Measurements from ENCODE around the gene KDM2A.
"Not testable (repeated sequence)": the region's sequence is repeated elsewhere in the genome, so short reads cannot be mapped to it uniquely, and the experiment has no call there.

The KDM2A gene

DNA sequence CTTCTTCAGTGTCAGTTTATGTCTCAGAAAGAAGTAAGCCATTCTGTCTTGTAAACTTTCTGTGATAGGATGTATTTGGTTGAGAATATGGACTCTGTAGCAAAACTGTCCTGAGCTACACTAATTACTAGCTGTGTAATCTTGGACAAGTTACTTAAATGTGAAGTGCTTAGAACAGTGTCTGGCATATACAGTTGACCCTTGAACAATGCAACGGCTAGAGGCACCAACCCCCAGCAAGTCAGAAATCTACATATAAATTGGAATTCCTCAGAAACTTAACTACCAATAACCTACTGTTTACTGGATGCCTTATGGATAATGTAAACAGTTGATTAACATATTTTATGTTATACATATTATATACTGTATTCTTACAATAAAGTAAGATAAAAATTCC lies 78.5 kb downstream of the KDM2A start:
- Histone ChIP-seq H4K91ac (ENCODE audit: low read depth, low read length, poor library complexity) (no peak overlapping the region), H3K23ac (ENCODE audit: low read depth, low read length, poor library complexity) (no peak overlapping the region), H2BK12ac (ENCODE audit: low read length) (no peak overlapping the region), H3K4ac (ENCODE audit: low read length) (no peak overlapping the region), H3K79me1 (ENCODE audit: low read depth, low read length) (no peaks in the 10 kb centered on the region), H3K4me1 (ENCODE audit: control insufficient read depth in 2 of 2, insufficient read depth in 1 of 2, low read depth in 1 of 2, low read length in 2 of 2) (no peaks in the 10 kb centered on the region), H3K27me3 (ENCODE audit: control insufficient read depth in 3 of 3, insufficient read depth in 3 of 3, low read depth in 1 of 3, low read length in 3 of 3) (no peaks in the 10 kb centered on the region), H3K4me3 (ENCODE audit: low read length in 2 of 2) (no peak overlapping the region), H3K14ac (ENCODE audit: low read length) (no peak overlapping the region), H3K4me2 (ENCODE audit: insufficient read depth, low read length, poor library complexity, severe bottlenecking) (no peak overlapping the region), H2AK5ac (ENCODE audit: low read depth, low read length) (no peak overlapping the region), H3K18ac (ENCODE audit: low read length) (no peak overlapping the region), H3K9me3 (replicated peaks in 1 of 2; ENCODE audit: control insufficient read depth in 2 of 2, insufficient read depth in 1 of 2, low read depth in 1 of 2, low read length in 2 of 2) (no peaks in the 10 kb centered on the region), H2BK15ac (ENCODE audit: low read length) (no peak overlapping the region), H3K36me3 (replicated peaks in 1 of 2; ENCODE audit: control insufficient read depth in 2 of 2, insufficient read depth in 2 of 2, low read length in 2 of 2) (peaks cover 8 to 67% of the 10 kb centered on the region in 2 donors), H2BK120ac (ENCODE audit: low read depth, low read length) (no peak overlapping the region), H3K27ac (replicated peaks; ENCODE audit: low read length) (no peak overlapping the region), H3K9ac (ENCODE audit: low read depth, low read length, poor library complexity) (no peak overlapping the region), H2AFZ (ENCODE audit: low read length) (no peak overlapping the region), H4K8ac (ENCODE audit: low read depth, low read length) (no peak overlapping the region), H2BK5ac (ENCODE audit: low read length) (no peak overlapping the region)
- no peak for DNase-seq (ENCODE audit: low spot score)
- WGBS, 2 donors (ENCODE audit: extremely low coverage in 2 of 2, insufficient read length in 2 of 2, insufficient replicate concordance in 1 of 2) = no CpG with 5 or more reads among the region's 1 CpG

GRCh38 chr11:67198781-67199180 lies 79.7 kb downstream of the KDM2A start:
- H4K91ac ChIP-seq (ENCODE audit: low read depth, low read length, poor library complexity); H2AK5ac ChIP-seq (ENCODE audit: low read depth, low read length); DNase-seq (ENCODE audit: low spot score); H3K9me3 ChIP-seq (replicated peaks in 1 of 2; ENCODE audit: control insufficient read depth in 2 of 2, insufficient read depth in 1 of 2, low read depth in 1 of 2, low read length in 2 of 2); H3K79me1 ChIP-seq (ENCODE audit: low read depth, low read length); H3K27me3 ChIP-seq (ENCODE audit: control insufficient read depth in 3 of 3, insufficient read depth in 3 of 3, low read depth in 1 of 3, low read length in 3 of 3); H3K4me3 ChIP-seq (ENCODE audit: low read length in 2 of 2); H2BK120ac ChIP-seq (ENCODE audit: low read depth, low read length); H2BK5ac ChIP-seq (ENCODE audit: low read length); H3K4ac ChIP-seq (ENCODE audit: low read length); H3K4me1 ChIP-seq (ENCODE audit: control insufficient read depth in 2 of 2, insufficient read depth in 1 of 2, low read depth in 1 of 2, low read length in 2 of 2); H2BK12ac ChIP-seq (ENCODE audit: low read length); H3K23ac ChIP-seq (ENCODE audit: low read depth, low read length, poor library complexity); H4K8ac ChIP-seq (ENCODE audit: low read depth, low read length); H3K14ac ChIP-seq (ENCODE audit: low read length); H2AFZ ChIP-seq (ENCODE audit: low read length); H3K27ac ChIP-seq (replicated peaks; ENCODE audit: low read length); H3K4me2 ChIP-seq (ENCODE audit: insufficient read depth, low read length, poor library complexity, severe bottlenecking); H2BK15ac ChIP-seq (ENCODE audit: low read length); H3K9ac ChIP-seq (ENCODE audit: low read depth, low read length, poor library complexity); H3K18ac ChIP-seq (ENCODE audit: low read length): not testable (repeated sequence)
- H3K36me3 ChIP-seq (replicated peaks in 1 of 2; ENCODE audit: control insufficient read depth in 2 of 2, insufficient read depth in 2 of 2, low read length in 2 of 2) = peaks cover 6 to 60% of the 10 kb centered on the region in 2 donors
- no CpG with 5 or more reads among the region's 3 CpGs for WGBS, 2 donors (ENCODE audit: extremely low coverage in 2 of 2, insufficient read length in 2 of 2, insufficient replicate concordance in 1 of 2)

GRCh38 chr11:67199751-67200150 lies 80.7 kb downstream of the KDM2A start:
- Histone ChIP-seq H3K23ac (ENCODE audit: low read depth, low read length, poor library complexity) (no peak overlapping the region), H2BK120ac (ENCODE audit: low read depth, low read length) (no peak overlapping the region), H3K27ac (replicated peaks; ENCODE audit: low read length) (no peak overlapping the region), H2AFZ (ENCODE audit: low read length) (no peak overlapping the region), H3K4me1 (ENCODE audit: control insufficient read depth in 2 of 2, insufficient read depth in 1 of 2, low read depth in 1 of 2, low read length in 2 of 2) (no peaks in the 10 kb centered on the region), H3K4ac (ENCODE audit: low read length) (no peak overlapping the region), H2AK5ac (ENCODE audit: low read depth, low read length) (no peak overlapping the region), H4K91ac (ENCODE audit: low read depth, low read length, poor library complexity) (no peak overlapping the region), H3K27me3 (ENCODE audit: control insufficient read depth in 3 of 3, insufficient read depth in 3 of 3, low read depth in 1 of 3, low read length in 3 of 3) (no peaks in the 10 kb centered on the region), H3K4me2 (ENCODE audit: insufficient read depth, low read length, poor library complexity, severe bottlenecking) (no peak overlapping the region), H2BK5ac (ENCODE audit: low read length) (no peak overlapping the region), H3K18ac (ENCODE audit: low read length) (no peak overlapping the region), H4K8ac (ENCODE audit: low read depth, low read length) (no peak overlapping the region), H2BK12ac (ENCODE audit: low read length) (no peak overlapping the region), H3K36me3 (replicated peaks in 1 of 2; ENCODE audit: control insufficient read depth in 2 of 2, insufficient read depth in 2 of 2, low read length in 2 of 2) (peaks cover 6 to 55% of the 10 kb centered on the region in 2 donors), H3K79me1 (ENCODE audit: low read depth, low read length) (no peaks in the 10 kb centered on the region), H3K9ac (ENCODE audit: low read depth, low read length, poor library complexity) (no peak overlapping the region), H2BK15ac (ENCODE audit: low read length) (no peak overlapping the region), H3K14ac (ENCODE audit: low read length) (no peak overlapping the region), H3K4me3 (ENCODE audit: low read length in 2 of 2) (no peak overlapping the region), H3K9me3 (replicated peaks in 1 of 2; ENCODE audit: control insufficient read depth in 2 of 2, insufficient read depth in 1 of 2, low read depth in 1 of 2, low read length in 2 of 2) (no peaks in the 10 kb centered on the region)
- no peak for DNase-seq (ENCODE audit: low spot score)

DNA sequence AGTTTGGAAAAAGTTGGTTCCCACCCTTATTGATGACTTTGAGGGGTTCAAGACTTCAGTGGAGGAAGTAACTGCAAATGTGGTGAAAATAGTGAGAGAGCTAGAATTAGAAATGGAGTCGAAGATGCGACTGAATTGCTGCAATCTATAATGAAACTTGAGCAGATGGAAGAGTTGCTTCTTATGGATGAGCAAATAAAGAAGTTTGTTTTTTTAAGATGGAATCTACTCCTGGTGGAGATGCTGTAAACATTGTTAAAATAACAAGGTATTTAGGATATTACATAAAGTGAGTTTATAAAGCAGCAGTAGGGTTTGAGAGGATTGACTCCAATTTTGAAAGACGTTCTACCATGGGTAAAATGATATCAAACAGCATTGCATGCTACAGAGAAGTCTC lies 83.0 kb downstream of the KDM2A start:
- no peak for DNase-seq (ENCODE audit: low spot score)
- Histone ChIP-seq H3K27ac (replicated peaks; ENCODE audit: low read length) (no peak overlapping the region), H3K9ac (ENCODE audit: low read depth, low read length, poor library complexity) (no peak overlapping the region), H3K27me3 (ENCODE audit: control insufficient read depth in 3 of 3, insufficient read depth in 3 of 3, low read depth in 1 of 3, low read length in 3 of 3) (no peaks in the 10 kb centered on the region), H3K4me1 (ENCODE audit: control insufficient read depth in 2 of 2, insufficient read depth in 1 of 2, low read depth in 1 of 2, low read length in 2 of 2) (no peaks in the 10 kb centered on the region), H2BK5ac (ENCODE audit: low read length) (no peak overlapping the region), H2BK12ac (ENCODE audit: low read length) (no peak overlapping the region), H2AFZ (ENCODE audit: low read length) (no peak overlapping the region), H3K4me3 (ENCODE audit: low read length in 2 of 2) (no peak overlapping the region), H3K36me3 (replicated peaks in 1 of 2; ENCODE audit: control insufficient read depth in 2 of 2, insufficient read depth in 2 of 2, low read length in 2 of 2) (peaks cover 4 to 58% of the 10 kb centered on the region in 2 donors), H3K23ac (ENCODE audit: low read depth, low read length, poor library complexity) (no peak overlapping the region), H3K18ac (ENCODE audit: low read length) (no peak overlapping the region), H3K79me1 (ENCODE audit: low read depth, low read length) (no peaks in the 10 kb centered on the region), H2BK120ac (ENCODE audit: low read depth, low read length) (no peak overlapping the region), H2AK5ac (ENCODE audit: low read depth, low read length) (no peak overlapping the region), H3K14ac (ENCODE audit: low read length) (no peak overlapping the region), H2BK15ac (ENCODE audit: low read length) (no peak overlapping the region), H3K9me3 (replicated peaks in 1 of 2; ENCODE audit: control insufficient read depth in 2 of 2, insufficient read depth in 1 of 2, low read depth in 1 of 2, low read length in 2 of 2) (no peaks in the 10 kb centered on the region), H3K4ac (ENCODE audit: low read length) (no peak overlapping the region), H3K4me2 (ENCODE audit: insufficient read depth, low read length, poor library complexity, severe bottlenecking) (no peak overlapping the region), H4K8ac (ENCODE audit: low read depth, low read length) (no peak overlapping the region), H4K91ac (ENCODE audit: low read depth, low read length, poor library complexity) (no peak overlapping the region)
- WGBS, 2 donors (ENCODE audit: extremely low coverage in 2 of 2, insufficient read length in 2 of 2, insufficient replicate concordance in 1 of 2) = no CpG with 5 or more reads among the region's 3 CpGs
